Neural crest cell (in vitro differentiated cells): ENCODE measurements around the gene GSTM4. TPM values are rescaled to one million over a fixed set of nuclear protein-coding genes. Genes with fewer than 3 reads are reported as not detected.

Experiments
- DNase-seq: peaks from one replicate; pipeline ENCODE4 v3.0.0; 2021; ENCODE audit warnings: low read depth, mixed read lengths, low spot score
- H3K27ac Mint-ChIP-seq: one replicate; pipeline ENCODE4 v1.8.0; 2021; ENCODE audit warnings: mild to moderate bottlenecking, mixed read lengths; ENCODE audit not compliant: unreplicated experiment
- H3K27me3 Mint-ChIP-seq: 2 replicates; pipeline ENCODE4 v1.8.0; 2021; ENCODE audit warnings: low read depth, mild to moderate bottlenecking, mixed read lengths
- H3K36me3 Mint-ChIP-seq: 2 replicates; pipeline ENCODE4 v1.8.0; 2021; ENCODE audit warnings: low read depth, mild to moderate bottlenecking, mixed read lengths
- H3K4me1 Mint-ChIP-seq: 2 replicates; pipeline ENCODE4 v1.8.0; 2021; ENCODE audit warnings: mixed read lengths
- H3K4me3 Mint-ChIP-seq: one replicate; pipeline ENCODE4 v1.8.0; 2021; ENCODE audit warnings: mild to moderate bottlenecking, mixed read lengths
- H3K9me3 Mint-ChIP-seq: 2 replicates; pipeline ENCODE4 v1.8.0; 2021; ENCODE audit warnings: mixed read lengths
- CTCF ChIP-seq: fragments of 200-600 bp; sonication (generic); conservative IDR thresholded peaks from 2 replicates; pipeline ENCODE4 v1.5.0; 2021; ENCODE audit warnings: antibody characterized with exemption, mild to moderate bottlenecking
- total RNA-seq: library from RNA; stranded (reverse); gene quantifications from 2 replicates; pipeline ENCODE4 v1.2.1, GENCODE V29; 2021

GSTM4 gene
- total RNA-seq, 1 donor from 2014 or later = 28.2 TPM

DNA sequence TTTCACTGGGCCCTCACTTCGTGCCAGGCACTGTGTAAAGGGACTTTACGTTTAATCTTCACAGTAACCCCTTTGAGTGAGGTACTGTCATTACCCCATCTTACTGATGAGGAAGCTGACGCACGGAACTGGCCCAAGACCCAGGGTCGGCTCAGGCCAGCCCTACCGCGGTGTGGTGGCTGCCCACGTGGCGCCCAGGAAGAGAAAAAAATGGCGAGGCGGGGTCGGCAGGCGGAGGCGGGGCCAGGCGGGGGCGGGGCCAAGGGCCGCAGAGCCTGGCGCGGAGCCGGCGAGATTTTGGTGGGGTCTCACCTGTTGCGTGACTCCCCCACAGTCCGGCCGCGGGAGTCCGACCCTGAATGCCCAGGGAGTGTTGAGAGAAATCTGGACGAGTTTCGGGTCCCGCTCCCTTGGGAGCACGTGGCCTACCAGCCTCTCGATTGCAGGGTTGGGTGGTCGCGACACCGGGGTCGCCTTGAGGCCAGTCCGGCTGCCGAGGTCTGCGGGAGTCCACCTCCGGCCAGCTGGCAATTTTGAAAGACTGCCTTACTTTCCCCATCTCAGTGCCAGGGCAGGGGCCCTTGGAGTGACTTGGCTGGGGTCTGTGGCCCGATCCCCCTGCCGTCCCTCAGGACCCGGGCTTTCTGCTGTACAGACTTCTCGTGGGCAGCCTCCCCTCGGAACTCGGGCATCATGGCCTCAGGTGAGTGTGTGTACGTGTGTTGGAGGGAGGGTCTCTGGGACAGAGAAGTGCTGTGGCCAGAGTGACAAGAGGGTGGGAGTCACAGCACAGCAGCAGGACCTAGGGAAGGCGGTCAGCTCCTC lies 36.1 kb upstream of the GSTM4 start, which contains the start of the genes AMPD2 and GNAT2:
TSS of gene AMPD2 (plus strand) at position 262 of the 825 bp plus-strand sequence. CDS start 1,339 bp downstream, outside the sequence.
TSS of gene GNAT2 (minus strand) at position 41 of the 825 bp plus-strand sequence. CDS start 6,746 bp downstream, outside the sequence.
- Mint-ChIP-seq H3K27ac (peak within 1 kb of the TSS; percentile 95), H3K27me3 (no peaks in the 10 kb centered on the region), H3K9me3 (no peaks in the 10 kb centered on the region), H3K4me3 (peak within 1 kb of the TSS; percentile 96), H3K4me1 (peaks cover 63% of the 10 kb centered on the region), H3K36me3 (no peaks in the 10 kb centered on the region)
- peak; percentile 63 for DNase-seq
- TF ChIP-seq CTCF = no peak

DNA sequence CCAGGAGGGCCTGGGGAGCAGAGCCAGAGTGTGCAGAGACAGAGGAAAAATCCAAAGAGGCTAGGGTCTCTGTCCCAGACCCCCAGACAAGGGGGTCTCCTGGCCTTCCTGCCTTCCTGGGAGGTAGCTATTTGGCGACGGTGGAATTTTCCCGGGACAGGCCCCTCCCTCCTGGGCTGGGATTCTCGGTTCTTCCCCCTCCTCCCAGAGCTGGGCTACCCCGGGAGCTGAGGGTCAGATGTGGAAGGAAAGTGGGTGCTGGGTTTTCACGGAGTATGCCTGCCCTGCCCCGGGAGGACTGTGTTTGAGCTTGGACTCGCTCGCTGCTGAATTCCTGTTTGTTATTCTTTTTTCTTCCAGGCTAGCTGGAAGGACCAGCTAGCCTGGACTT lies 35.5 kb upstream of the GSTM4 start:
- peaks cover 64% of the 10 kb centered on the region for H3K4me1 Mint-ChIP-seq
- no peaks in the 10 kb centered on the region for H3K36me3 Mint-ChIP-seq
- no peak for TF ChIP-seq CTCF
- H3K27me3 Mint-ChIP-seq = no peaks in the 10 kb centered on the region
- no peaks in the 10 kb centered on the region for H3K9me3 Mint-ChIP-seq
- H3K27ac Mint-ChIP-seq = peak overlapping the region; percentile 95
- no peak for DNase-seq
- H3K4me3 Mint-ChIP-seq = peak overlapping the region; percentile 96

- Mint-ChIP-seq H3K9me3 (no peaks in the 10 kb centered on the region), H3K4me3 (peak overlapping the region; percentile 96), H3K27ac (peak overlapping the region; percentile 95), H3K36me3 (no peaks in the 10 kb centered on the region), H3K27me3 (no peaks in the 10 kb centered on the region), H3K4me1 (peaks cover 67% of the 10 kb centered on the region)
- DNase-seq = peak; percentile 85
- no peak for TF ChIP-seq CTCF
These were observed 35.0 kb upstream of the GSTM4 start for GRCh38 chr1:109620841-109621286.

DNA sequence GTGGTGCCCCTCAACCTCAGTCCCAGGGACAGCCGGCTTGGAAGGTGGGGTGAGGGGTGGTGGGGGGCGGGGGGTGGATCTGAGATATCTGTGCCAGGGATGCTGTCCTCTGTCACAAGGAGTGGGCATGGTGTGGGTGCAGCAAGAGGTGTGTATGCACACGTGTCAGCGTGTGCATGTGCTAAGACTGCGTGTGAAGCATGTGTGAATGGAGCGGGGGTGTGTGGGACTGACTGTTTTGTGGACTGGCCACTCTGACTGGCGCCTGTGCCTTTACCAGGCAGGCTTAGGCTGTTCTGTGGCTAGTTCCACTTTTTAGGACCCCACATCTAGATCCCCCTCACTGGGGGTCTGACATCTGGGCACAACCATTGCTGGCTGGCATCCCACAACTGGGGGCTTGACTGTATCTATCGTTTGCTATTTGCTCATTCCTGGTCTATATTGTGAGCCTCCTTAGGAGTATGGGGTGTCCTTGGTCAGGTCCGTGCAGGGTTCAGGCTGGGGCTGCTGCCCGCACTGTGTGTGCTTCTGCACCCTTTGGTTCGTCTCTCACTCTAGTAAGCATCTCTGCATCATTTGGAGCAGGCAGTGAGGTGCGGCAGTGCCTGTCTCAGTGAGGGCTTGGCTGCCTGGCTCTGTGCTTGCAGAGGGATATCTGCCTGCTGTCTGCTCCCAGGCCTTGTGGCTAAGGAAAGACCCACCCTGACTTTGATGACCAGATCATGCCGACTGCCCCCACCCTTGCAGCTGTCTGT lies 34.3 kb upstream of the GSTM4 start:
- H3K27me3 Mint-ChIP-seq = no peaks in the 10 kb centered on the region
- no peak for TF ChIP-seq CTCF
- H3K27ac Mint-ChIP-seq = peak overlapping the region; percentile 67
- no peaks in the 10 kb centered on the region for H3K9me3 Mint-ChIP-seq
- peak overlapping the region; percentile 96 for H3K4me3 Mint-ChIP-seq
- DNase-seq = no peak
- peaks cover 61% of the 10 kb centered on the region for H3K4me1 Mint-ChIP-seq
- H3K36me3 Mint-ChIP-seq = no peaks in the 10 kb centered on the region

DNA sequence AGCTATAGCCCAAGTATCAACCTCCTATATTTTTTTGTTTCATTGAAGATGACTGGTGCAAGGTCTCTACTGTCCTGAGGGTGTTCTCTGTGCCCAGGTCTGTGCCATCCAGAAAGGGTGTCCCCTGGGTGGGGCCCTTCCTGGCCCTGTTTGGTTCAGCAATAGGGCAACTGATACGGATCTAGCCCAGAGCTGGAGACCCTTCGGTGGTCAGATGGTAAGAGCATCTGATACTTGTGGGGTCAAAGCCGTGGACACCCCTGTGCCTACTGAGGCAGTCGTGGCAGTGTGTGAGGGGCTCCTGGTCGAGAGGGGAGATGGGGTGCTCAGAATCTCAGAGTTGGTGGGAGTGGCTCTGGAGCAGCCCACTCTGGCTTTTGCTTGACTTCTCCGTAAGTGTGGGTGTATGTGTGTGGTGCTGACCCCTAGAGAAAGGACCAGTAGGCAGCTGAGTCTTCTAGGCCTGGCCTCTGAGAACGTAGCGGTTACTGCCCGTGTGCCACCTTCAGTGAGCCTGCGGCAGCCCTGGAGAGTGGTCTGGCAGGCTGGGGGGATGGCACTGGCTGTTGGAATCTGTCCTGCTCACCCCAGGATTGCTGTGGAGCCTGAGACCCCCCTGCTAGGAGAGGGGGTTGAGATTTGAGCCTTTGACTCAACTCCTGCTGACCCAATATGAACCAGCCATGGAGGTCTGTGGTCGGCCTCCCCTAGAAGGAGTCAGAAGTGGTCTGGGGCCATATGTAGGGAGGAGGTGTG lies 33.6 kb upstream of the GSTM4 start:
- no peaks in the 10 kb centered on the region for H3K27me3 Mint-ChIP-seq

More for the DNA sequence above, 33.6 kb upstream of the GSTM4 start:
- TF ChIP-seq CTCF = no peak
- Mint-ChIP-seq H3K36me3 (no peaks in the 10 kb centered on the region), H3K4me3 (peak overlapping the region; percentile 96), H3K9me3 (no peaks in the 10 kb centered on the region), H3K4me1 (peaks cover 54% of the 10 kb centered on the region), H3K27ac (no peak overlapping the region)
- no peak for DNase-seq
